ENCODE results near the gene PROM2. TPM values are rescaled to one million over a fixed set of nuclear protein-coding genes. Genes with fewer than 3 reads are reported as not detected.

Gene PROM2
- total RNA-seq, 1 donor from 2014 or later = 14.2 TPM

DNA sequence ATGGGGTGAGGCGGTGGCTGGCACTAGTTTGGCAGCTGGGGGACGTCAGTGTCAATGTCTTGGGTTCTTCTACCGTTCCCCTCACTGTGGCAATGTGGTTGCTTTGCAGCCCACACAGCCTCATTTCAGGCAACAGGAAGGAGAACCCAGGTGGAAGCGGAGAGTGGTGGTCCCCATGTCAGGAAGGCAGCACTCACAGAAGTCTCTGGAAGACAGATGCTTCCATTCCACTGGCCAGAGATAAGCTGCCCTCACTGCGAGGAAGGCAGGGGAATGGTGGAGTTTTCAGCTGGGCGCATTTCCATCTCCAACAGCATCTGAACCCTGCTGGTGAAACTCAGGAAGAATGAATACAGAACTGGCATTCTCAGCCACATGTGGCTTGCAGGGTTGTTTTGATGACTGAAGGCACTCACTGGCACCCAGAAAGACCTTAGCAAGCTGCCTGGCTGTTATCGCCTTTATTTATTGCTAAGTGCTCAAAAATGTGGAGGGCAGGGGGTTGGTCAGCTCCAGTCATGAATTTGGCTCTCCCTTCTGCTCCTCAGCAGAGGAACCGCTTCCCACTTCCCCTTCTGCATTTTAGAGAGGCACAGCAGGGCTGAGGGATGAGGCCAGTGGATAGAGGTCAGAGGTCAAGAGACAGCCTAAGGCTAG lies 42.3 kb downstream of the PROM2 start:
- H3K9me3 Mint-ChIP-seq (ENCODE audit: low read depth) = no peaks in the 10 kb centered on the region
- H3K27ac Mint-ChIP-seq = no peak overlapping the region
- no peak overlapping the region for H3K4me3 Mint-ChIP-seq (ENCODE audit: low read depth)
- peaks cover 13% of the 10 kb centered on the region for H3K27me3 Mint-ChIP-seq
- TF ChIP-seq, protein P1, sequence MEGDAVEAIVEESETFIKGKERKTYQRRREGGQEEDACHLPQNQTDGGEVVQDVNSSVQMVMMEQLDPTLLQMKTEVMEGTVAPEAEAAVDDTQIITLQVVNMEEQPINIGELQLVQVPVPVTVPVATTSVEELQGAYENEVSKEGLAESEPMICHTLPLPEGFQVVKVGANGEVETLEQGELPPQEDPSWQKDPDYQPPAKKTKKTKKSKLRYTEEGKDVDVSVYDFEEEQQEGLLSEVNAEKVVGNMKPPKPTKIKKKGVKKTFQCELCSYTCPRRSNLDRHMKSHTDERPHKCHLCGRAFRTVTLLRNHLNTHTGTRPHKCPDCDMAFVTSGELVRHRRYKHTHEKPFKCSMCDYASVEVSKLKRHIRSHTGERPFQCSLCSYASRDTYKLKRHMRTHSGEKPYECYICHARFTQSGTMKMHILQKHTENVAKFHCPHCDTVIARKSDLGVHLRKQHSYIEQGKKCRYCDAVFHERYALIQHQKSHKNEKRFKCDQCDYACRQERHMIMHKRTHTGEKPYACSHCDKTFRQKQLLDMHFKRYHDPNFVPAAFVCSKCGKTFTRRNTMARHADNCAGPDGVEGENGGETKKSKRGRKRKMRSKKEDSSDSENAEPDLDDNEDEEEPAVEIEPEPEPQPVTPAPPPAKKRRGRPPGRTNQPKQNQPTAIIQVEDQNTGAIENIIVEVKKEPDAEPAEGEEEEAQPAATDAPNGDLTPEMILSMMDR (IDR thresholded peaks at IDR 0.05; ENCODE audit: unreplicated experiment) = no peak
- no peaks in the 10 kb centered on the region for H3K36me3 Mint-ChIP-seq (ENCODE audit: insufficient read depth)
- H3K4me1 Mint-ChIP-seq (ENCODE audit: low read depth) = peaks cover 1% of the 10 kb centered on the region
- no peak for DNase-seq (ENCODE audit: low spot score, unreplicated experiment)

DNA sequence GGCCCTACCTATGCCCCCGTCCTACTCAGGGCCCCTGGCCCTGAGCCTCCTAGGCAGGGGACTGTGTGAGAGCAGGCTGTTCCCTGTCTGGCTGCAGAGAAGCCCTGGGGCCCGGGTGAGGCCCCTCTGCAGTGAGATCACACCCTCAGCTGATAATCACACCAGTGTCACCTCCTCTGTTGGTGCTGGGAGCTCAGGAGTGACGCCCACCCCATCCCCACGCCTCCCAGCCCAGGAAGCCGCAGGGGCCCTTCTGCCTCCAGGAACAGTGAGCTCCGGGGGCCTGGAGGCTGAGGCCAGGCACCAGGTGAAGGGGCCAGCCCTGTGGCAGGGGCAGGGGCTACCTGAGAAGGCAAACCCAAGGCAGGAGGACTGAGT lies 42.9 kb downstream of the PROM2 start:
- H3K4me3 Mint-ChIP-seq (ENCODE audit: low read depth) = no peak overlapping the region
- no peaks in the 10 kb centered on the region for H3K9me3 Mint-ChIP-seq (ENCODE audit: low read depth)
- H3K36me3 Mint-ChIP-seq (ENCODE audit: insufficient read depth) = no peaks in the 10 kb centered on the region
- no peak overlapping the region for H3K27ac Mint-ChIP-seq
- H3K27me3 Mint-ChIP-seq = peaks cover 13% of the 10 kb centered on the region
- TF ChIP-seq, protein P1 (IDR thresholded peaks at IDR 0.05; ENCODE audit: unreplicated experiment) = no peak
- H3K4me1 Mint-ChIP-seq (ENCODE audit: low read depth) = peaks cover 1% of the 10 kb centered on the region
- DNase-seq (ENCODE audit: low spot score, unreplicated experiment) = no peak

- H3K9me3 Mint-ChIP-seq (ENCODE audit: low read depth) = no peaks in the 10 kb centered on the region
- H3K27me3 Mint-ChIP-seq = peaks cover 13% of the 10 kb centered on the region
- TF ChIP-seq, protein P1 (IDR thresholded peaks at IDR 0.05; ENCODE audit: unreplicated experiment) = no peak
- H3K27ac Mint-ChIP-seq = no peak overlapping the region
- no peak overlapping the region for H3K4me3 Mint-ChIP-seq (ENCODE audit: low read depth)
- DNase-seq (ENCODE audit: low spot score, unreplicated experiment) = no peak
- H3K36me3 Mint-ChIP-seq (ENCODE audit: insufficient read depth) = no peaks in the 10 kb centered on the region
- peaks cover 1% of the 10 kb centered on the region for H3K4me1 Mint-ChIP-seq (ENCODE audit: low read depth)
Observed at GRCh38 chr2:95317665-95318425, 43.6 kb downstream of the PROM2 start.

DNA sequence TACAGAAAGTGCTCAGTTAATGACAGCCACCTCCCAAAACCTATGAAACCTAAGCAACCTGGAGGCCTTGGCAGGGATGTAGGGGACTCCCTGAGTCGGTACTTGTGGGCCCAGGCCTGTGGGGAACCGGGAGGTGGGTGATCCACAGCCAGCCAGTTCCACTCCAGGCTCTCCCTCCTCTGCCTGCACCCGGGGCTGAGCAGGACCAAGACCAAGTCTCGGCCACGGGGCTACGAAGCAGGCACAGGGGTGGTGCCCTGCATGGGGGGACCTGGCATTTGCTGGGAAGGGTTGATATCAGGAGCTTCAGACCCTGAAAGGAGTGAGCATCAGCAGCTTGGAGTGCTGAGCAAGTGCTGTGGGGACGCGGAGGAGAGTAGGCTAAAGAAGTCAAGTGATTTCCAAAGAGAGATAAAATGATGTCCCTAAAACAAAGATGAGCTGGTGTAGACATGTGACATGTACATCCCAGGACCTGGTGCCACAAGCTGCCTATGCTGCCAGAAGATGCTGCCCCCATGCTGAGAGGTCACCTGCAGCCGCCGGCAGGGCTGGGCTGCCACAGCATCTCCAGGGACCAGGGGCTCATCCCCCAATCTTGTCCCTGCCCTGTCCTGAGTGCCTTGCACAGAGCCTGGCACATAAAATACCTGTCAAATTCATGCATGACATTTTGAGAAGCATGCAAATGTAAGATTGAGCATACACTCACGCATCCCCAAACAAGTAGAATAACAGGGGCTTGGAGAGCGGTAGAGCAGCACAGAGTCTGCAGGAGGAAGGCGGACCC lies 44.4 kb downstream of the PROM2 start:
- H3K27ac Mint-ChIP-seq = no peak overlapping the region
- peaks cover 13% of the 10 kb centered on the region for H3K27me3 Mint-ChIP-seq
- peaks cover 1% of the 10 kb centered on the region for H3K4me1 Mint-ChIP-seq (ENCODE audit: low read depth)
- H3K9me3 Mint-ChIP-seq (ENCODE audit: low read depth) = no peaks in the 10 kb centered on the region
- DNase-seq (ENCODE audit: low spot score, unreplicated experiment) = no peak
- H3K36me3 Mint-ChIP-seq (ENCODE audit: insufficient read depth) = no peaks in the 10 kb centered on the region
- no peak overlapping the region for H3K4me3 Mint-ChIP-seq (ENCODE audit: low read depth)
- TF ChIP-seq, protein P1 (IDR thresholded peaks at IDR 0.05; ENCODE audit: unreplicated experiment) = no peak

Data from progenitor cell of endocrine pancreas (in vitro differentiated cells).